Neuronal stem cell (in vitro differentiated cells): Measurements from ENCODE around the gene VTCN1.
"Not testable (repeated sequence)": the region's sequence is repeated elsewhere in the genome, so short reads cannot be mapped to it uniquely, and the experiment has no call there.

ENCODE experiments used
- DNase-seq: peaks from one replicate; pipeline ENCODE4 v3.0.0-alpha.2; 2013; ENCODE audit warnings: low spot score
- H2AFZ ChIP-seq: one replicate; pipeline ENCODE4 v1.6.1; 2013; ENCODE audit warnings: mild to moderate bottlenecking, low read length, inconsistent platforms
- H2AK5ac ChIP-seq: 2 replicates; pipeline ENCODE4 v1.6.1; 2013; ENCODE audit warnings: low read depth, mild to moderate bottlenecking, inconsistent platforms, low read length, moderate library complexity, mixed read lengths
- H2BK120ac ChIP-seq: 2 replicates; pipeline ENCODE4 v1.6.1; 2013; ENCODE audit warnings: low read depth, mild to moderate bottlenecking, inconsistent platforms, low read length, moderate library complexity, mixed read lengths
- H2BK12ac ChIP-seq: one replicate; pipeline ENCODE4 v1.6.1; 2013; ENCODE audit warnings: low read length, inconsistent platforms
- H2BK15ac ChIP-seq: 2 replicates; pipeline ENCODE4 v1.6.1; 2013; ENCODE audit warnings: mild to moderate bottlenecking, low read length, inconsistent platforms, mixed read lengths
- H2BK5ac ChIP-seq: one replicate; pipeline ENCODE4 v1.6.1; 2013; ENCODE audit warnings: inconsistent platforms, mild to moderate bottlenecking, low read length, moderate library complexity
- H3K14ac ChIP-seq: one replicate; pipeline ENCODE4 v1.6.1; 2013; ENCODE audit warnings: low read length, inconsistent platforms
- H3K18ac ChIP-seq: 2 replicates; pipeline ENCODE4 v1.6.1; 2013; ENCODE audit warnings: low read length, inconsistent platforms
- H3K23ac ChIP-seq: 2 replicates; pipeline ENCODE4 v1.6.1; 2013; ENCODE audit warnings: low read depth, mild to moderate bottlenecking, mixed read lengths, low read length, inconsistent platforms; ENCODE audit not compliant: poor library complexity
- H3K27ac ChIP-seq: replicated peaks from 3 replicates; pipeline ENCODE4 v1.5.1; 2013; ENCODE audit warnings: low read length, inconsistent platforms
- H3K27me3 ChIP-seq, 3 experiments: 2 replicates each; pipeline ENCODE4 v1.6.1; 2013; ENCODE audit warnings: low read length in 3 of 3, mild to moderate bottlenecking in 2 of 3, inconsistent platforms in 1 of 3, low read depth in 1 of 3, mixed read lengths in 1 of 3, moderate library complexity in 1 of 3; ENCODE audit not compliant: control insufficient read depth in 3 of 3, insufficient read depth in 3 of 3
- H3K36me3 ChIP-seq, 2 donors: replicated peaks in 1 of 2; 2 replicates each; pipeline ENCODE4 v1.6.1; 2013; ENCODE audit warnings: low read length in 2 of 2; ENCODE audit not compliant: control insufficient read depth in 2 of 2, insufficient read depth in 2 of 2
- H3K4ac ChIP-seq: 2 replicates; pipeline ENCODE4 v1.6.1; 2013; ENCODE audit warnings: inconsistent platforms, mild to moderate bottlenecking, low read length, moderate library complexity
- H3K4me1 ChIP-seq, 2 donors: 1 replicate in 1 of 2; 2 replicates in 1 of 2; pipeline ENCODE4 v1.6.1; 2013; ENCODE audit warnings: low read length in 2 of 2, low read depth in 1 of 2; ENCODE audit not compliant: control insufficient read depth in 2 of 2, insufficient read depth in 1 of 2
- H3K4me2 ChIP-seq: one replicate; pipeline ENCODE4 v1.6.1; 2013; ENCODE audit warnings: mild to moderate bottlenecking, low read length, inconsistent platforms; ENCODE audit not compliant: insufficient read depth, poor library complexity, severe bottlenecking
- H3K4me3 ChIP-seq, 2 donors: 2 replicates each; pipeline ENCODE4 v1.5.1; 2013; ENCODE audit warnings: low read length in 2 of 2, mild to moderate bottlenecking in 2 of 2, inconsistent platforms in 1 of 2, moderate library complexity in 1 of 2
- H3K79me1 ChIP-seq: one replicate; pipeline ENCODE4 v1.6.1; 2013; ENCODE audit warnings: low read depth, mild to moderate bottlenecking, inconsistent platforms, low read length, moderate library complexity
- H3K9ac ChIP-seq: one replicate; pipeline ENCODE4 v1.6.1; 2013; ENCODE audit warnings: mild to moderate bottlenecking, low read depth, low read length, inconsistent platforms; ENCODE audit not compliant: poor library complexity
- H3K9me3 ChIP-seq, 2 donors: replicated peaks in 1 of 2; 2 replicates each; pipeline versions ENCODE3 to v1.6.1; 2013; ENCODE audit warnings: low read length in 2 of 2, mild to moderate bottlenecking in 2 of 2, inconsistent platforms in 1 of 2, low read depth in 1 of 2, mixed read lengths in 1 of 2, moderate library complexity in 1 of 2; ENCODE audit not compliant: control insufficient read depth in 2 of 2, insufficient read depth in 1 of 2
- H4K8ac ChIP-seq: one replicate; pipeline ENCODE4 v1.6.1; 2013; ENCODE audit warnings: low read depth, mild to moderate bottlenecking, inconsistent platforms, low read length, moderate library complexity
- H4K91ac ChIP-seq: one replicate; pipeline ENCODE4 v1.6.1; 2013; ENCODE audit warnings: low read length, low read depth, mild to moderate bottlenecking, inconsistent platforms; ENCODE audit not compliant: poor library complexity
- WGBS, 2 donors: extraction: QIAGEN DNeasy Blood & Tissue Kit; methylation state at CpG; one replicate each; pipeline ENCODE4 v1.1.7; 2013; ENCODE audit warnings: missing lambda C conversion rate in 2 of 2, mixed read lengths in 1 of 2; ENCODE audit not compliant: insufficient read length in 2 of 2, insufficient replicate concordance in 1 of 2; ENCODE audit errors: extremely low coverage in 2 of 2; 5-methylcytosine and 5-hydroxymethylcytosine counted together

VTCN1 gene

GRCh38 chr1:117106478-117106877, 104.2 kb downstream of the VTCN1 start:
- Histone ChIP-seq H3K4me3 (no peak overlapping the region), H3K36me3 (peaks cover 18 to 93% of the 10 kb centered on the region in 2 donors), H3K4ac (no peak overlapping the region), H4K8ac (no peak overlapping the region), H3K4me1 (no peaks in the 10 kb centered on the region), H2AFZ (no peak overlapping the region), H2AK5ac (no peak overlapping the region), H3K9ac (no peak overlapping the region), H4K91ac (no peak overlapping the region), H3K27me3 (no peaks in the 10 kb centered on the region), H2BK15ac (no peak overlapping the region), H3K27ac (no peak overlapping the region), H3K4me2 (no peak overlapping the region), H2BK5ac (no peak overlapping the region), H3K23ac (no peak overlapping the region), H2BK12ac (no peak overlapping the region), H3K18ac (no peak overlapping the region), H3K9me3 (no peaks in the 10 kb centered on the region), H3K79me1 (no peaks in the 10 kb centered on the region), H3K14ac (no peak overlapping the region), H2BK120ac (no peak overlapping the region)
- no CpG with 5 or more reads among the region's 2 CpGs for WGBS, 2 donors
- no peak for DNase-seq

- Histone ChIP-seq H2BK120ac (no peak overlapping the region), H2BK15ac (no peak overlapping the region), H3K36me3 (peaks cover 20 to 92% of the 10 kb centered on the region in 2 donors), H3K9ac (no peak overlapping the region), H3K18ac (no peak overlapping the region), H2AFZ (no peak overlapping the region), H3K79me1 (no peaks in the 10 kb centered on the region), H3K4me3 (no peak overlapping the region), H3K27me3 (no peaks in the 10 kb centered on the region), H3K27ac (no peak overlapping the region), H3K14ac (no peak overlapping the region), H2AK5ac (no peak overlapping the region), H3K4me1 (no peaks in the 10 kb centered on the region), H3K4ac (no peak overlapping the region), H4K91ac (no peak overlapping the region), H3K23ac (no peak overlapping the region), H4K8ac (no peak overlapping the region), H2BK5ac (no peak overlapping the region), H2BK12ac (no peak overlapping the region), H3K9me3 (no peaks in the 10 kb centered on the region), H3K4me2 (no peak overlapping the region)
- no peak for DNase-seq
These were observed 105.0 kb downstream of the VTCN1 start for GRCh38 chr1:117105722-117106121.

DNA sequence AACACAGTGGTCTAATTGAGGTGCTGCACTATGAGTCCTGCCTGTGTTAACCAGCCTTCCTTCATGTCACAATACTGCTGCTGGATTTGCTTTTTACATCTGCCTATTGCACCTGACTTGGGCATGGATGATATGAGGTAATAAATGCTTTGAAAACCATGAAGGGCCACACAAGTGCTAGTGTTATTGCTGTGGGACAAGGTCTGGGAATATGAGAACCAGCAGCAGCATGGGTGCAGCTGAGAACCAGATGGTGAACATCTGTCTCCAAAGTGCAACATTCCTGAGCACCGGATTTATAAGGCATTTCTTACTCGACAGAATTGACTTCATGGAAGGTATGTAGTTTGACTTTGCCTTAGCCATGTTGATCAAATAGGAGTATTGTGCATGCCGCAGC, 105.7 kb downstream of the VTCN1 start:
- H3K9me3 ChIP-seq: no peaks in the 10 kb centered on the region
- no peak overlapping the region for H2BK12ac ChIP-seq
- no peak overlapping the region for H3K23ac ChIP-seq
- no peak overlapping the region for H3K18ac ChIP-seq
- no peak overlapping the region for H3K4me3 ChIP-seq
- WGBS, 2 donors: no CpG with 5 or more reads among the region's 3 CpGs
- H3K4me1 ChIP-seq: no peaks in the 10 kb centered on the region
- no peak overlapping the region for H2BK120ac ChIP-seq
- H3K4ac ChIP-seq: no peak overlapping the region
- H3K14ac ChIP-seq: no peak overlapping the region
- no peak overlapping the region for H2BK15ac ChIP-seq
- no peaks in the 10 kb centered on the region for H3K27me3 ChIP-seq
- no peak overlapping the region for H2BK5ac ChIP-seq
- no peak overlapping the region for H4K91ac ChIP-seq
- no peak overlapping the region for H2AK5ac ChIP-seq
- no peak overlapping the region for H4K8ac ChIP-seq
- no peaks in the 10 kb centered on the region for H3K79me1 ChIP-seq
- no peak overlapping the region for H3K27ac ChIP-seq
- no peak overlapping the region for H3K9ac ChIP-seq
- H3K4me2 ChIP-seq: no peak overlapping the region
- H3K36me3 ChIP-seq: peaks cover 22 to 92% of the 10 kb centered on the region in 2 donors
- H2AFZ ChIP-seq: no peak overlapping the region
- DNase-seq: no peak

DNA sequence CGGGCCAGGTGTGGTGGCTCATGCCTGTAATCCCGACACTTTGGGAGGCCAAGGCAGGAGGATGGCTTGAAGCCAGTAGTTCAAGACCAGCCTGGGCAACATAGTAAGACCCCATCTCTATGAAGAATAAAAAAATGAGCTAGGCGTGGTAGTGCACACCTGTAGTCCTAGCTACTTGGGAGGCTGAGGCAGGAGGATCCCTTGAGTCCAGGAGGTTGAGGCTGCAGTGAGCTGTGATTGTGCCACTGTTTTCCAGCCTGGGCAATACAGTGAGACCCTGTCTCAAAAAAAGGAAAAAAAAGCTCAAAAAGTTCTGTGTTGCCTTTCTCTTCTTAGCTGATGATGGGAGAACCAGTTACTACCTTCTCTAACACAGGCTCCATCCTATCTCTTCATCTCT, 108.9 kb downstream of the VTCN1 start:
- not testable (repeated sequence) for H3K18ac ChIP-seq, H3K27me3 ChIP-seq, H3K9ac ChIP-seq

More for the DNA sequence above, 108.9 kb downstream of the VTCN1 start:
- H2BK5ac ChIP-seq, H2AK5ac ChIP-seq, H4K8ac ChIP-seq, H3K4me2 ChIP-seq, H3K9me3 ChIP-seq, H2BK12ac ChIP-seq, H3K4me1 ChIP-seq, H3K23ac ChIP-seq, DNase-seq, H2BK15ac ChIP-seq, H2BK120ac ChIP-seq, H3K79me1 ChIP-seq, H3K27ac ChIP-seq, H4K91ac ChIP-seq, H2AFZ ChIP-seq, H3K4me3 ChIP-seq, H3K4ac ChIP-seq, H3K14ac ChIP-seq: not testable (repeated sequence)
- H3K36me3 ChIP-seq: peaks cover 21 to 96% of the 10 kb centered on the region in 2 donors
- WGBS, 2 donors: no CpG with 5 or more reads among the region's 3 CpGs
